Osteocyte (in vitro differentiated cells): ENCODE results near the gene NXN. TPM values are rescaled to one million over a fixed set of nuclear protein-coding genes. Genes with fewer than 3 reads are reported as not detected.
A peak's percentile ranks its signal among the peaks of the same experiment; 100 is the strongest.

ENCODE experiments used
- DNase-seq: peaks from one replicate; pipeline ENCODE4 v3.0.0; 2021; ENCODE audit warnings: mixed read lengths; ENCODE audit not compliant: unreplicated experiment; ENCODE audit errors: extremely low spot score
- H3K27ac Mint-ChIP-seq: one replicate; pipeline ENCODE4 v1.8.0; 2021; ENCODE audit warnings: mild to moderate bottlenecking, mixed read lengths; ENCODE audit not compliant: unreplicated experiment
- H3K27me3 Mint-ChIP-seq: one replicate; pipeline ENCODE4 v1.8.0; 2021; ENCODE audit warnings: mixed read lengths; ENCODE audit not compliant: unreplicated experiment
- H3K36me3 Mint-ChIP-seq: one replicate; pipeline ENCODE4 v1.8.0; 2021; ENCODE audit warnings: mixed read lengths; ENCODE audit not compliant: unreplicated experiment
- H3K4me1 Mint-ChIP-seq: one replicate; pipeline ENCODE4 v1.8.0; 2021; ENCODE audit warnings: mixed read lengths; ENCODE audit not compliant: unreplicated experiment
- H3K4me3 Mint-ChIP-seq: one replicate; pipeline ENCODE4 v1.8.0; 2021; ENCODE audit warnings: mild to moderate bottlenecking, moderate library complexity, mixed read lengths; ENCODE audit not compliant: unreplicated experiment
- H3K9me3 Mint-ChIP-seq: one replicate; pipeline ENCODE4 v1.8.0; 2021; ENCODE audit warnings: mixed read lengths; ENCODE audit not compliant: unreplicated experiment
- CTCF ChIP-seq: fragments of 200-600 bp; sonication (generic); IDR thresholded peaks from 2 replicates; pipeline ENCODE4 v1.5.0; 2021; ENCODE audit warnings: antibody characterized with exemption, mild to moderate bottlenecking, moderate library complexity
- total RNA-seq: library from RNA; stranded (reverse); gene quantifications from 2 replicates; pipeline ENCODE4 v1.2.1, GENCODE V29; 2021

Gene NXN
- total RNA-seq, 1 donor from 2014 or later, result 123 TPM

- H3K4me1 Mint-ChIP-seq, result peaks cover 69% of the 10 kb centered on the region
- peaks cover 10% of the 10 kb centered on the region for H3K36me3 Mint-ChIP-seq
- H3K27ac Mint-ChIP-seq, result peak overlapping the region; percentile 93
- no peaks in the 10 kb centered on the region for H3K27me3 Mint-ChIP-seq
- DNase-seq, result no peak
- TF ChIP-seq CTCF, result no peak
- no peak overlapping the region for H3K4me3 Mint-ChIP-seq
- H3K9me3 Mint-ChIP-seq, result no peaks in the 10 kb centered on the region
Measured at GRCh38 chr17:902463-902862, 77.1 kb downstream of the NXN start.

DNA sequence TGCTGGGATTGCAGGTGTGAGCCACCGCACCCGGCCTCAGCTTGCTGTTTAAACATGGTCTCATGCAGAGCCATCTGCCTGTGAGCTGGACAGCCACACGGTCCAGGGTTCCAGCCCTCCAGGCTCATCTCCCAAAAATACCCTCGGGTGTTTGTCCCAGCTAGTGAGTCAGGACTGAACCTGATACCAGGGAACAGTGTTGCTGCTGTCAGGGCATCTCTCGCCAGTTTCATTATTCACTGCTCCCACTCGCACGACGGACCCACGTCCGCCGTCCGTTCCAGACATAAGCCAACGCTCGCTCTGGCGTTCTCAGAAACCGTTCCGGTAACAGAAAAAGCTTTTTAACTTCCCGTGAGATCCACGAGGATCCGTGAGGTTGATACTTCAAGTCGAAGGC lies 77.6 kb downstream of the NXN start:
- Mint-ChIP-seq H3K27ac (peak overlapping the region; percentile 93), H3K4me1 (peaks cover 69% of the 10 kb centered on the region), H3K4me3 (no peak overlapping the region), H3K9me3 (no peaks in the 10 kb centered on the region), H3K27me3 (no peaks in the 10 kb centered on the region), H3K36me3 (peaks cover 10% of the 10 kb centered on the region)
- DNase-seq, result no peak
- no peak for TF ChIP-seq CTCF

DNA sequence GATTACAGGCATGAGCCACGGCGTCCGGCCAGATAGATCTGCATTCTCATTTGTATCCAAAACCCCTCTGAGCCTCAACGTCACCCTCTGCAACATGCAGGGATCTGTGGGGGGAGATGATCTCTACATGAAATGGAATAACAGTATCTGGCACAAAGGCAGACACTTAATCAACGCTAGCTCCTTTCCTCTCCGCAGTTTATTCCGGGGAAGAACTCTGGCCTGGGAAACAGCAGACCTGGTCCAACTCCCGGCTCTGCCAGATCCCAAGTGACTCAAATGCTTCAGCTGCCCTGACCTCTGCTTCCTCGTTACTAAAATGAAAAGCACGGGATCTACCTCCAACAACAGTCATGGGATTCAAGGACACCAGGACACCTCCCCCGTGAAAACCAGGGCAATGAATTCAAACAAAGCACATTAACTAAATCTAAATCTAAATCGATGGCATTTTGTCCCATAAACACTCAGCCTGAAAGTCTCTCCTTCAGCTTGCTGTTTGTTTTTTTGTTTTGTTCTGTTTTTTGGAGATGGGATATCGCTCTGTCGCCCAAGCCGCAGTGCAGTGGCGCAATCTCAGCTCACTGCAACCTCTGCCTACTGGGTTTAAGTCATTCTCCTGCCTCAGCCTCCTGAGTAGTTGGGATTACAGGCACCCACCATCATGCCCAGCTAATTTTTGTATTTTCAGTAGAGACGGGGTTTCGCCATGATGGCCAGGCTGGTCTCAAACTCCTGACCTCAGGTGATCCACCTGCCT lies 78.2 kb downstream of the NXN start:
- Mint-ChIP-seq H3K9me3 (no peaks in the 10 kb centered on the region), H3K27ac (peak overlapping the region; percentile 93), H3K4me3 (no peak overlapping the region), H3K4me1 (peaks cover 73% of the 10 kb centered on the region), H3K27me3 (no peaks in the 10 kb centered on the region), H3K36me3 (peaks cover 10% of the 10 kb centered on the region)
- TF ChIP-seq CTCF, result no peak
- DNase-seq, result no peak

DNA sequence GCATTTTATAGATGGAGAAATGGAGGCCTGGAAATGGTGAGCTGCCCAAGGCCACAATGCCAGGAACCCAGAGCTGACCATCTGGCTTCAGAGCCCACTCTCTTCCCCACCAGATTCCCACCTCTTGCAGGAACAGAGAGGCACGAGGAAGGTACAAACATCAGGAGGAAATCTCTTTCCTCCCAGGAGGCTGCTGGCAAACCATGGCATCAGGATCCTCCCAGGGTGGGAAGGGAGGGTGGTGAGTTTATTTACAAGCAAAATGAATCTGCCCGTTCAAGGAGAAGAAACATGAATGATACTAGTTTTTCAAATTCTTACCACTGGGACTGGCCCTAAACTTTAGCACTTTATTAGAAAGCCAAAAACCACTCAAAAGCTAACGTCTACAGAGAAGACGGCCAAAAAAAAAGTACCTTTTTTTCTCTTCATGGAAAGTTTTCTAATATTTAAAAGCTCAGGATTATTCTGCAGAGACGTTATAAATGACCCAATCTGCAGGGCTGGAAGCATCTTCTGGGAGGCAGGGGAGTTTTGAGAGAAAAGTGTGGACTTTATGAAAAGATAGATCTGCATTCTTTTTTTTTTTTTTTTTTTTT lies 79.1 kb downstream of the NXN start:
- DNase-seq, result no peak
- TF ChIP-seq CTCF, result no peak
- Mint-ChIP-seq H3K36me3 (peaks cover 10% of the 10 kb centered on the region), H3K4me1 (peaks cover 71% of the 10 kb centered on the region), H3K4me3 (no peak overlapping the region), H3K9me3 (no peaks in the 10 kb centered on the region), H3K27ac (peak overlapping the region; percentile 60), H3K27me3 (no peaks in the 10 kb centered on the region)

- TF ChIP-seq CTCF, result no peak
- no peaks in the 10 kb centered on the region for H3K27me3 Mint-ChIP-seq
- H3K27ac Mint-ChIP-seq, result no peak overlapping the region
- H3K9me3 Mint-ChIP-seq, result no peaks in the 10 kb centered on the region
- DNase-seq, result no peak
- H3K4me3 Mint-ChIP-seq, result no peak overlapping the region
- peaks cover 7% of the 10 kb centered on the region for H3K36me3 Mint-ChIP-seq
- H3K4me1 Mint-ChIP-seq, result peaks cover 49% of the 10 kb centered on the region
Measured at GRCh38 chr17:897970-898619, 81.5 kb downstream of the NXN start.
